ENCODE data around the gene MAP3K1. TPM values are rescaled to one million over a fixed set of nuclear protein-coding genes. Genes with fewer than 3 reads are reported as not detected.

Gene MAP3K1
- total and polyA plus RNA-seq, 4 donors = 2.4 to 15.4 (median 6.7) TPM

DNA sequence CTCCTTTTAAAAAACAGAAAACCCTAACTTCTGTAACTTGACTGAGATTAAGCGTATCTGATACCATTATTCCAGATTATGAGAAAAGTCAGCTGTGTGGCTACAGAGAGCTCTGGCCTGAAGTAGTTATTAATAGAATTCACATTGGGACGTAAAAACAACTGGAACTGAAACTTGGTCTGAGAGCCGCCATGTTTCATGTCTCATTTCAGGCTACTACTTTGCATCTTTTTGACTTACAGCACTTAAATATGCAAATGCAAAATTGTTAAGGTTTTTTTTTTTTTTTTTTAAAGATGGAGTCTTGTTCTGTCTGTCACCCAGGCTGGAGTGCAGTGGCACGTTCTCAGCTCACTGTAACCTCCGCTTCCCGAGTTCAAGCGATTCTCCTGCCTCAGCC, 25.2 kb downstream of the MAP3K1 start:
- Histone ChIP-seq H3K27ac (ENCODE audit: low read depth in 1 of 2, low read length in 2 of 2) (no peak overlapping the region), H3K4me1 (ENCODE audit: control insufficient read depth in 4 of 4, insufficient read depth in 4 of 4, low read length in 3 of 4) (peaks cover 0 to 12% (median 6%) of the 10 kb centered on the region in 4 donors), H3K9me3 (ENCODE audit: control insufficient read depth in 4 of 4, low read length in 3 of 4) (no peaks in the 10 kb centered on the region), H3K4me3 (ENCODE audit: low read depth in 1 of 3, low read length in 3 of 3) (no peak overlapping the region), H3K27me3 (ENCODE audit: control insufficient read depth in 4 of 4, insufficient read depth in 4 of 4, low read length in 3 of 4) (no peaks in the 10 kb centered on the region), H3K36me3 (ENCODE audit: control insufficient read depth in 4 of 4, insufficient read depth in 3 of 4, low read depth in 1 of 4, low read length in 3 of 4) (no peaks in the 10 kb centered on the region), H3K9ac (ENCODE audit: low read depth in 1 of 2, low read length in 2 of 2) (no peak overlapping the region)
- 89% methylated on average over 7 of the region's 7 CpGs for WGBS
- no peak for DNase-seq (ENCODE audit: low spot score)
- TF ChIP-seq, protein P1, sequence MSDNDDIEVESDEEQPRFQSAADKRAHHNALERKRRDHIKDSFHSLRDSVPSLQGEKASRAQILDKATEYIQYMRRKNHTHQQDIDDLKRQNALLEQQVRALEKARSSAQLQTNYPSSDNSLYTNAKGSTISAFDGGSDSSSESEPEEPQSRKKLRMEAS (IDR thresholded peaks at IDR 0.05) = no peak

DNA sequence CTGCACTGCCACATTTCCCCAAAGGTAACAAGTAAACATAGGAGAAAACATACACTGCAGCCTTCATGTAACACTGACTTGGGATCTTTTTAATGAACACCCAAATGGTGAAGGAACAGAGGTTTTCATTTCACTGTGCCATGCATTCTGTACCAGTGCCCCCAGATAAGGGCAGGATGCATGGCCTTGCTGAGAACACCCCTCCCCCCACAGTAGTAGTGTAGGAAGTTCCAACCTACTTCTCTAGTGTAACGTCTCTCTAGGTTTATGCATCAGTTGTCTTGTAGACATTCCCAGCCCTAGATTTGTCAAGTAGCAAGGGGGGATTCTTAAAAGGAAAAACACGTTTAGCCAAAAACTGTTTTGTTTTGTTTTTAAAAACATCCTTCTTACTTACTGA, 29.9 kb downstream of the MAP3K1 start:
- peaks cover 4 to 12% (median 5%) of the 10 kb centered on the region in 4 donors for H3K4me1 ChIP-seq (ENCODE audit: control insufficient read depth in 4 of 4, insufficient read depth in 4 of 4, low read length in 3 of 4)
- TF ChIP-seq RXRA (IDR thresholded peaks at IDR 0.05) = no peak
- TF ChIP-seq, protein P2, sequence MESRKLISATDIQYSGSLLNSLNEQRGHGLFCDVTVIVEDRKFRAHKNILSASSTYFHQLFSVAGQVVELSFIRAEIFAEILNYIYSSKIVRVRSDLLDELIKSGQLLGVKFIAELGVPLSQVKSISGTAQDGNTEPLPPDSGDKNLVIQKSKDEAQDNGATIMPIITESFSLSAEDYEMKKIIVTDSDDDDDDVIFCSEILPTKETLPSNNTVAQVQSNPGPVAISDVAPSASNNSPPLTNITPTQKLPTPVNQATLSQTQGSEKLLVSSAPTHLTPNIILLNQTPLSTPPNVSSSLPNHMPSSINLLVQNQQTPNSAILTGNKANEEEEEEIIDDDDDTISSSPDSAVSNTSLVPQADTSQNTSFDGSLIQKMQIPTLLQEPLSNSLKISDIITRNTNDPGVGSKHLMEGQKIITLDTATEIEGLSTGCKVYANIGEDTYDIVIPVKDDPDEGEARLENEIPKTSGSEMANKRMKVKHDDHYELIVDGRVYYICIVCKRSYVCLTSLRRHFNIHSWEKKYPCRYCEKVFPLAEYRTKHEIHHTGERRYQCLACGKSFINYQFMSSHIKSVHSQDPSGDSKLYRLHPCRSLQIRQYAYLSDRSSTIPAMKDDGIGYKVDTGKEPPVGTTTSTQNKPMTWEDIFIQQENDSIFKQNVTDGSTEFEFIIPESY (IDR thresholded peaks at IDR 0.05) = no peak
- TF ChIP-seq, protein P1 (IDR thresholded peaks at IDR 0.05) = no peak
- no peak for TF ChIP-seq RAD21 (IDR thresholded peaks at IDR 0.05)
- TF ChIP-seq SP1 (IDR thresholded peaks at IDR 0.05) = no peak
- TF ChIP-seq HNF4A (conservative IDR thresholded peaks at IDR 0.05) = no peak
- TF ChIP-seq, protein P3, sequence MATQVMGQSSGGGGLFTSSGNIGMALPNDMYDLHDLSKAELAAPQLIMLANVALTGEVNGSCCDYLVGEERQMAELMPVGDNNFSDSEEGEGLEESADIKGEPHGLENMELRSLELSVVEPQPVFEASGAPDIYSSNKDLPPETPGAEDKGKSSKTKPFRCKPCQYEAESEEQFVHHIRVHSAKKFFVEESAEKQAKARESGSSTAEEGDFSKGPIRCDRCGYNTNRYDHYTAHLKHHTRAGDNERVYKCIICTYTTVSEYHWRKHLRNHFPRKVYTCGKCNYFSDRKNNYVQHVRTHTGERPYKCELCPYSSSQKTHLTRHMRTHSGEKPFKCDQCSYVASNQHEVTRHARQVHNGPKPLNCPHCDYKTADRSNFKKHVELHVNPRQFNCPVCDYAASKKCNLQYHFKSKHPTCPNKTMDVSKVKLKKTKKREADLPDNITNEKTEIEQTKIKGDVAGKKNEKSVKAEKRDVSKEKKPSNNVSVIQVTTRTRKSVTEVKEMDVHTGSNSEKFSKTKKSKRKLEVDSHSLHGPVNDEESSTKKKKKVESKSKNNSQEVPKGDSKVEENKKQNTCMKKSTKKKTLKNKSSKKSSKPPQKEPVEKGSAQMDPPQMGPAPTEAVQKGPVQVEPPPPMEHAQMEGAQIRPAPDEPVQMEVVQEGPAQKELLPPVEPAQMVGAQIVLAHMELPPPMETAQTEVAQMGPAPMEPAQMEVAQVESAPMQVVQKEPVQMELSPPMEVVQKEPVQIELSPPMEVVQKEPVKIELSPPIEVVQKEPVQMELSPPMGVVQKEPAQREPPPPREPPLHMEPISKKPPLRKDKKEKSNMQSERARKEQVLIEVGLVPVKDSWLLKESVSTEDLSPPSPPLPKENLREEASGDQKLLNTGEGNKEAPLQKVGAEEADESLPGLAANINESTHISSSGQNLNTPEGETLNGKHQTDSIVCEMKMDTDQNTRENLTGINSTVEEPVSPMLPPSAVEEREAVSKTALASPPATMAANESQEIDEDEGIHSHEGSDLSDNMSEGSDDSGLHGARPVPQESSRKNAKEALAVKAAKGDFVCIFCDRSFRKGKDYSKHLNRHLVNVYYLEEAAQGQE (IDR thresholded peaks at IDR 0.05) = no peak
- no peak for TF ChIP-seq GABPA (IDR thresholded peaks at IDR 0.05 in 1 of 2, conservative IDR thresholded peaks at IDR 0.05 in 1 of 2)
- no peak for DNase-seq (ENCODE audit: low spot score)
- no peak overlapping the region for H3K27ac ChIP-seq (ENCODE audit: low read depth in 1 of 2, low read length in 2 of 2)
- no peak overlapping the region for H3K4me3 ChIP-seq (ENCODE audit: low read depth in 1 of 3, low read length in 3 of 3)
- H3K36me3 ChIP-seq (ENCODE audit: control insufficient read depth in 4 of 4, insufficient read depth in 3 of 4, low read depth in 1 of 4, low read length in 3 of 4) = no peaks in the 10 kb centered on the region
- H3K9ac ChIP-seq (ENCODE audit: low read depth in 1 of 2, low read length in 2 of 2) = no peak overlapping the region
- H3K27me3 ChIP-seq (ENCODE audit: control insufficient read depth in 4 of 4, insufficient read depth in 4 of 4, low read length in 3 of 4) = no peaks in the 10 kb centered on the region
- 68% methylated on average over 2 of the region's 2 CpGs for WGBS
- H3K9me3 ChIP-seq (ENCODE audit: control insufficient read depth in 4 of 4, low read length in 3 of 4) = no peaks in the 10 kb centered on the region

DNA sequence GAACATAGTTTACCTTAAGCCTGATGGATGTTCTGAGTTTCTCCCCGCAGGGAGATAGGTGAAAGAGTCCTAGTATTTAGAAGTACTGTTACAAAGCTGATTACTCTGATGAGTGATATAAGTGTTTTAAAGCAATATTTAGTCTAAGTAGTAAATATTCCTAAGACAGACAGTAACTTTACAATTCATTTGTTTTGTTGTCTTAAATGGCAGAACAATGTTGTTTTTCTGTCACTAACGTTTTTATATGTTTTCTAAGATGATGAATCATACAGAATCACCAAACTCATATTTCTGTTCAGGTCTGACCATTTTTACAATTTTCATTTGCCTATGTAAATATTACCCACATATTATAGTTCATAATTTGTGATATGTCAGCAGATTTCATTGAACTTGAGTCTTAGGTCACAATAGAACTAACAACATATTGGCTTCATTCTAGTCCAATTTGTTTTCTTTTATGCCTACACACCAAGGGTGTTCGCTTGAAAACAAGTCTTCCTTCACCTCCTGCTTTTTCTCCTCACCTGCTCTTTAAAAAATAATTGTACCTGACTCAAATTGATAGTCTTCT, 30.6 kb downstream of the MAP3K1 start:
- no peak for DNase-seq (ENCODE audit: low spot score)
- 73% methylated on average over 3 of the region's 3 CpGs for WGBS
- H3K36me3 ChIP-seq (ENCODE audit: control insufficient read depth in 4 of 4, insufficient read depth in 3 of 4, low read depth in 1 of 4, low read length in 3 of 4) = no peaks in the 10 kb centered on the region
- peaks cover 4 to 18% (median 8%) of the 10 kb centered on the region in 4 donors for H3K4me1 ChIP-seq (ENCODE audit: control insufficient read depth in 4 of 4, insufficient read depth in 4 of 4, low read length in 3 of 4)
- no peak overlapping the region for H3K4me3 ChIP-seq (ENCODE audit: low read depth in 1 of 3, low read length in 3 of 3)
- H3K9ac ChIP-seq (ENCODE audit: low read depth in 1 of 2, low read length in 2 of 2) = no peak overlapping the region
- no peaks in the 10 kb centered on the region for H3K27me3 ChIP-seq (ENCODE audit: control insufficient read depth in 4 of 4, insufficient read depth in 4 of 4, low read length in 3 of 4)
- H3K9me3 ChIP-seq (ENCODE audit: control insufficient read depth in 4 of 4, low read length in 3 of 4) = no peaks in the 10 kb centered on the region
- H3K27ac ChIP-seq (ENCODE audit: low read depth in 1 of 2, low read length in 2 of 2) = no peak overlapping the region
- TF ChIP-seq SP1 (IDR thresholded peaks at IDR 0.05) (no peak), RXRA (IDR thresholded peaks at IDR 0.05) (no peak), EGR1 (IDR thresholded peaks at IDR 0.05; ENCODE audit: low read depth in 2 of 2) (no peak), HNF4G (IDR thresholded peaks at IDR 0.05) (no peak), FOXA2 (IDR thresholded peaks at IDR 0.05) (no peak), HNF4A (conservative IDR thresholded peaks at IDR 0.05) (no peak), TAF1 (conservative IDR thresholded peaks at IDR 0.05) (no peak), FOXA1 (IDR thresholded peaks at IDR 0.05) (no peak), YY1 (IDR thresholded peaks at IDR 0.05) (no peak), JUND (IDR thresholded peaks at IDR 0.05) (no peak)
- TF ChIP-seq, protein P3 (IDR thresholded peaks at IDR 0.05) = no peak
- TF ChIP-seq, protein P1 (IDR thresholded peaks at IDR 0.05) = no peak
